ENCODE results near the gene TRIM66.

Gene TRIM66

GRCh38 chr11:8566613-8567210 lies 115.8 kb downstream of the TRIM66 start:
- Mint-ChIP-seq H3K4me3 (no peak overlapping the region), H3K4me1 (ENCODE audit: low read depth in 2 of 2) (no peaks in the 10 kb centered on the region), H3K27ac (no peak overlapping the region), H3K27me3 (peaks cover 37 to 52% of the 10 kb centered on the region in 2 donors), H3K9me3 (no peaks in the 10 kb centered on the region), H3K36me3 (ENCODE audit: insufficient read depth) (peaks cover 13% of the 10 kb centered on the region)
- ATAC-seq (replicated peaks) (no peak), DNase-seq (no peak)

GRCh38 chr11:8564526-8564925 lies 117.9 kb downstream of the TRIM66 start:
- Mint-ChIP-seq H3K4me3 (no peak overlapping the region), H3K27me3 (peaks cover 34 to 50% of the 10 kb centered on the region in 2 donors)

More at GRCh38 chr11:8564526-8564925, 117.9 kb downstream of the TRIM66 start:
- Mint-ChIP-seq H3K4me1 (ENCODE audit: low read depth in 2 of 2) (no peaks in the 10 kb centered on the region), H3K9me3 (peaks cover 0 to 3% of the 10 kb centered on the region in 2 donors), H3K36me3 (ENCODE audit: insufficient read depth) (no peaks in the 10 kb centered on the region), H3K27ac (no peak overlapping the region)
- DNase-seq: no peak
- no peak for ATAC-seq (replicated peaks)
